MM.1S (cell line): ENCODE measurements around the gene SLC41A2.

Experiments
- CTCF ChIP-seq: fragments of 300-600 bp; sonication (generic); IDR thresholded peaks from 2 replicates; pipeline ENCODE4 v1.5.1; 2016; ENCODE audit warnings: antibody characterized with exemption, low read length, mixed read lengths
- EZH2 ChIP-seq: fragments of 300-600 bp; sonication (generic); optimal IDR thresholded peaks from 2 replicates; pipeline ENCODE3; 2017; ENCODE audit warnings: low read depth, mild to moderate bottlenecking, antibody characterized with exemption, low read length, mixed read lengths

GRCh38 chr12:104986022-104986941 is 28.2 kb upstream of the SLC41A2 start, which contains the start of gene NOPCHAP1:
- TF ChIP-seq CTCF = no peak
- no peak for TF ChIP-seq EZH2
